NCI-H2227 treated with DMSO at 0.1 percent for 48 hours (cell line): Measurements from ENCODE around the gene STEAP3.

ENCODE experiments used
- DNase-seq: peaks from one replicate; lab custom pipeline; 2025; lab: John Stamatoyannopoulos, UW

Gene STEAP3

DNA sequence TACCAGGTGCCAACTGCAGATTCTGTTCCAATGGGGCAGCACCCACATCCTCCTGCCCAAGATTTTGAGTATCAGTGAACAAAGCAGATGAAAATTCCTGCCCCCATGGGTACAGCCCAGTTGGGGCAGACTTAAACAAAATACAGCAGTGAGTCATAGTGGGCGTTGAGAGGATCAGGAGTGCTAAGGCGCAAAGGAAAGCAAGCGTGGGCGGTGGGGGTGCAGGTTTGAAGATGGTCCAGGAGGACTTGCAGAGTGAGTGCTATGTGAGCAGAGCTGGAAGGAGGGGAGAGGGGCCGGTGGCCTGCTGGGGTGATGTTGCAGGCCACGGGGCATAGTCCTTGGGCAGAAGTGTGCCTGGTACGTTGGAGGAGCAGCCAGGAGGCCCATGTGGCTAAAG, 24.7 kb downstream of the STEAP3 start:
- no peak for DNase-seq

DNA sequence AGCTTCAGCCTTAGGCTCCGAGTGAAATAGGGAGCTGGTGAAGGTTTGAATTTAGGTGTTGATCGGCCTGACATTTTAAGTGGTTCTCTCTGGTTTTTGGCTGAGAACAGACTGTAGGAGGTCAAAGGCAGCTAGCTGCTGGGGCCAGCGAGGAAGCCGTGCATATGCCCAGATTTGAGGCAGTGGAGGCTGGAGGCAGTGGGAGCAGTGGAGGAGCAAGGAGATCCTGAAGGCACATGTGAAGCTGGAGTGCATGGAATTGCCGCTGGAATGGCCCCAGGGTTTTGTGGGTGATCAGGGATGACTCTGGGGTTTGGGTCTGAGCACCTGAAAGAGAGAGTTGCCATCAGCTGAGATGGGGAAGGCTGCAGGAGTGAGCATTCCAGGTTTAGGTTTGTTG, 25.1 kb downstream of the STEAP3 start:
- DNase-seq = no peak

- no peak for DNase-seq
Observed at GRCh38 chr2:119249311-119249710, 25.7 kb downstream of the STEAP3 start.

DNA sequence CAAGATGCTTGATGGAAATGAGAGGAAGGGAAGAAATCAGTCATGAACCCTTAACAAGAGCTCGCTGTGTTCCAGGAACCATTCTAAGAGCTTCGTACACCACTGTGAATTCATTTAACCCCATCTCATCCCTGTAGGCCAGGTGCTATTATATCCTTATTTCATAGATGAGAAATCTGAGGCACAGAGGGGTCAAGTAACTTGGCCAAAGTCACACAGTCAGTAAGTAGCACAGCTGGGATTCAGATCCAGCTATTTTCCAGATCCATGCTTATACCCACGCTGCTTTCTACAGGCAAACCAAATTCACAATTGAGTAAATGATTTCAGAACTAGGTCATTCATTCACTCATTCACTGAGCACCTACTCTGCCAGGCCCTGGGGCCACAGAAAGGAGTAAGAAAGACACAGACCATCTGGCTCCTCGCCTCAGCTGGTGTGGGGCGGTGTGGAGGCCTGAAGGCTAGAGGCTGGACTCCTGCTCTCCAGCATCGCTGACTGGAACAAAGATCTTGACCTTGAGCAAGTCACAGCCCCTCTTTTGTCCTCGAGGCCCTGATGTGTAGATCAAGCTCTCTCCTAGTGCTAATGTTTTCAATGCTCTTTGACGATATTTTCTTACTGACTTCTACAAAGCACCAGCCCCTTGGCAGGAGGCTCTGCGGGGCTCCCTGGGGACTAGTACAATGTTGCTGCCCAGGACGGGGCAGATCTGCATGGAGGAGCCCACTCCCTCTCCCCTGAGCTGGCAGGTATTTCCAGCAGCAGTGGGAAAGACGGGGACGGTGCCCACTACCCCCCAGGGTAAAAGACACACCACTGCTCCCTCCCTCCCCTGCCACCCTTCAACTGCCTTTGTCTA, 26.5 kb downstream of the STEAP3 start:
- no peak for DNase-seq

GRCh38 chr2:119250718-119251290, 27.2 kb downstream of the STEAP3 start:
- DNase-seq = no peak

- DNase-seq = no peak
Observed at GRCh38 chr2:119251652-119252051, 28.0 kb downstream of the STEAP3 start.

DNA sequence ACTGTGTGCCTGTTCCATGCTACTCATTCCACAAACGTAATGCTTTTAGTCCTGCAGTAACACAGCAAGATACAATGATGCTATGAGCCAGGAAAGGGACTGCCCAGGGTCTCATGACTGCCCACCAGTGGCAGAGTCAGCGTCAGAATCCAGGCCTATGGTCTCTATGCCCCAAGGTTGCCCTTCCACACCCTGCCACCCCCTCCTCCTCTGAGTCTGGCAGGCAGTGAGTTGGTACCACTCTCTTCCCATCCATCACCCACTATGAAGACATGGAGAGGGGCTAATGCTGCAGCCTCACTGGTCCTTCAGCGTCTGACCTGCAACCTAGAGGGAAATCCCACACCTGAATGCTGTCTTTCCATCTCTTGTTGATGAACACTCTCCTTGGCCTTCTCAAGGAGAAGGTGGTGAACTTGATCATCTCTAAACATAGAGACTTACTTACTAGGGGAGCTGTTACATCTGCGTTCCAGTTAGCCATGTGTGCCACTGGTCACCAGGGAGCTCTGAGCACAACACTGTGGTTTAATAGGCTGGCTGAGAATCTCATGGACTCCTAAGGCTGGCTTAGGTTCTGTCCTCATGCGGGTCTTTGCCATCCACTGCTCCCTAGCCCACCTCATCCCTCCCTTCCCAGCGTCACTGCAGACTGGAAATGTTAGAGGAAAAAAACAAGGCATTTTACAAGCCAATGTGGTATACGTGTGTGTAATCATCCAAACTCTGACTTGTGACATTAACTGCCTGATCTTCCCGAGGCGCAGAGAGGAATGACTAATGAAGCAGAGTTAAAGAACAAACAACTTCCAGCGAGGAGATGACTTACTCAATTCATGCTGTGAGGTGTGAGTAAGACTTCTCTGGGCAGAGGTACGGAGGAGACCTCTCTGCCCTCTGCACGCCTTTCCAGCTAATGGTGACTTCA, 28.8 kb downstream of the STEAP3 start:
- no peak for DNase-seq

- DNase-seq = no peak
Observed at GRCh38 chr2:119253114-119253702, 29.6 kb downstream of the STEAP3 start.

DNA sequence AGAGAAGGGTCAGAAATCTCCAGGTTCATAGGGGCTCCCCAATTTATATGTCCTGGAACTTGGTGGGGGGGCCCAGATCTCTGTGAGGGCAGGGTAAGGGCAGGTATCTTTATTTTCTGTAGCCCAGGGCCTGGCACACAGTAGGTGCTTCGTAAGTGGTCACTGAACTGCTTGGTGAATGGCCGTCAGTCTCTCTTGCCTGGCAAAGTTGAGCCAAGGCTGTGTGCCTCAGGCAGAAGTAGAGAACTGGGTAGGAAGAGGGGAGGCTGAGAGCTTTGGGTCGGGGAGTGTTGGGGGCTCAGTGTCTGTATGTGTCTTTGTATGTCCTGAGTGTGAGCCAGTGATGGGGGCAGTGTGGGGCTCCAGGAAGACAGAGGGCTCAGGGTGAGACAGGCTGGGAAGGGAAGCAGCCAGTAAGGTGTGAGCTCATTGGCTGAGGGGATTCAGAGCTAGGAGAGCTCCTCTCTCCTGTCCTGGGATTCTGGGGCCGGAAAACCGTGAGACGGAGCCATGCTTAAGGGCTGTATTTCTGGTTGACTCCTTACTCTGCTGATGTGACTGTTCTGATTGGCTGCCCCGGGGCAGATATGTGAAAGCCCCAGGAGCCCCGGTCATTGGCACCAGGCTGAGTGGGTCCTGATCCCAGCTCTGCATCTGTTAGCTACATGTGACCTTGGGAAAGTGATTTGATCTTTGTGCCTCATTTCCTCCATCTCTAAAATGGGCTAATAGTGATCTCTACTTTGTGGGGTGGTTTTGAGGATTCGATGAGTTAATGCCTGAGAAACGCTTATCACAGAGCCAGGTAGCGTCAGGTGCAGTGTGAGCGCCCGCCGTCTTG, 30.3 kb downstream of the STEAP3 start:
- no peak for DNase-seq

- DNase-seq = no peak
Observed at GRCh38 chr2:119254601-119255080, 31.0 kb downstream of the STEAP3 start.

DNA sequence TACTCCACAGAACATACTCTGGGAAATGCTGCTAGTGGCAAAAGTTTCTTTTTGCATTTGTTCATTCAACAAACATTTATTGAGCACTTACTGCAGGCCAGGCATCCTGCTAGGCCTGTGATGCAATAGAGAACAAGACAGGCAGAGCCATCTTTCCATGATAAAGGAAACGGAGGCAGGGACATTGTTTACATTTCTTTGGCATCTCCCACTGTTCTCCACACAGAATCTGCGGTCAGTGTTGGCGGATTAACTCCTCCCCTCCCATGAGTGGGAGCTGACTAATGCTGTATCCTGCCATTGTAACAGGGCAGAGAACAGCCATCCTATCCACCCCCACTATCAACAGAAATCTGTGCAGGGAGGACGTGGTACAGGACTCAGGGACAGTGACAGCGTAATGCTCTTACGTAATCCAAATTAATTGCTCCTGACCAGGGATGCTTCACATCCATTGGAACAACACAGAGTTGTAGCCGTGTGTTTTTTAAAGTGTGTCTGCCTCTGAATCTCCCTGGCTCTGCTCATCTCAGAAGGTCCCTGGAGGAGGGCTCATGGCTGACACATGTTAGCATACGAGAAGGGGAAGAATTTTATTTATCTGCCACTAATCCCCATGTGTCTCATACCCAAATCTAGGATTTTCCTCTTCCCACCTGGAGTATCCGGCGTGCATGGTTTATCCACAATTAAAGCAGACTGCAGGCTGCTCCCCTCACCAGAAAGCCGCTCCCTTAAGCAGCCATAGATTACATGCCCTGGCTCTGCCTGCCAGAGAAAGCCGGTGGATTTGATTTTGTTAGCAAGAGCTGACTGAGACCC, 32.3 kb downstream of the STEAP3 start:
- DNase-seq = no peak

- no peak for DNase-seq
Observed at GRCh38 chr2:119256582-119256921, 32.9 kb downstream of the STEAP3 start.

- DNase-seq = no peak
Observed at GRCh38 chr2:119257198-119257597, 33.6 kb downstream of the STEAP3 start.

DNA sequence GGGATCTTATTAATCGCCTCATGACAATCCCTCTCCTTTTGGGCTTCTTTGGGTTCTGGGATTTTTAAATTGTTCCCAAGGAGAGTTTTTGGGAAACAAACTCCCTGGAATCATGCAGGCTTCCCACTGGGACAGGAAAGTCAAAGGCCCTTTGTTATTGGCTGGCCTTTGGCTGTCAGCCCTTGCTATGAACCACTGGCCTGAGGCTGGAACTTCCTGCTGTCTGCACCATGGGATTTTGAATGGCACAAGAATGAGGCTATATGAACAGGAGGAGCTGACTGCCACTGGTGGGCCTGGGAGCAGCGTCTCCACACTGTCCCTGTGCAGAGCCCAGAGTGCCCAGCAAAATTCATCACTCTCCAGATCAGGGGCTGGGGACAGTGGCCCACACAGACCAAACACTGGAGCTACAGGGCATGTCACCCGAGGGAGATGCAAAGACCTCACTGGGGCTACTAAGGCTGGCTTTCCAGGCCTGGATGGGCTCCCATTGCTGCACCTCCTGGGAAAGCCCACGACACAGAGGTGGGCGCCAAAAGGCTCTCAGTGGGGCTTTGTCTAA, 35.7 kb downstream of the STEAP3 start:
- no peak for DNase-seq

DNA sequence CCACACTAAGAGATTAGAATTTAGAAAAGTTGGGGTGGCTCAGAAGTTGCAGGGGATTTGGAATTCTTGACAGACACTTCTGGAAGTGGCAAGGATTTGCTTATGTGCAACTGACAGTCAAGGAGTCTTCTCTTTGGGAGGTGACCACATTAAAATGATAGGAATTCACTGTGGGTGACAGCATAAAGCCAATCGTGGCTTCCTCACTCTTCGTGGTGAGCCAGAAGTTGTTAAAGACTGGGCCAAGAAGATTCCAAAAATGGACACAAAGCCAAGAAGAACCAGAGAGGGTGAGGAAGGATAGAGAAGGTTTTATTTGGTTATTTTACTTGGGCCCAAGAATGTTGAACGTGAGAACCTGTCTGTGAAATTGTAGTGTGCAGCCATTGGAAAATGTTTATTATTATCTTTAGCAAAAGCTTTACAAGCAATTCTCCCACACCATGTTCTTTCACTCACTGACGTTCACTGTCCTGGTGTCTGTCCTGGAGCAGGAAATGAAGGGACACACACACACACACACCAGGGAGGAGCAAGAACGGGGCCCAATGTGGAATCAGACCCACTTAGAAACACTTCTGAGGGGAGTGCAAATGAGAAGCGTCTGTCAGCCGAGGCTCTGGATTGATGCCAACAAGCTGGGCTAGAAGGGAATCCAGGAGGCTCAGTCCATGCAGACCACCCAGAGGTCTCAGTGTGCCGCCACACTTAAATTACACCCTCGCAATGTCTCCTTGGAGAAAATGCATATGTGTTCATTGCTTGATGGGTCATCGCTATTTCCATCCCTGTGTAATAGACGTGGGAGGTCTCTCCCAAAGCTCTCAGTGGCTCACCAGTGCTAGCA, 37.2 kb downstream of the STEAP3 start:
- DNase-seq = no peak

GRCh38 chr2:119261493-119262225, 38.0 kb downstream of the STEAP3 start:
- DNase-seq = no peak

DNA sequence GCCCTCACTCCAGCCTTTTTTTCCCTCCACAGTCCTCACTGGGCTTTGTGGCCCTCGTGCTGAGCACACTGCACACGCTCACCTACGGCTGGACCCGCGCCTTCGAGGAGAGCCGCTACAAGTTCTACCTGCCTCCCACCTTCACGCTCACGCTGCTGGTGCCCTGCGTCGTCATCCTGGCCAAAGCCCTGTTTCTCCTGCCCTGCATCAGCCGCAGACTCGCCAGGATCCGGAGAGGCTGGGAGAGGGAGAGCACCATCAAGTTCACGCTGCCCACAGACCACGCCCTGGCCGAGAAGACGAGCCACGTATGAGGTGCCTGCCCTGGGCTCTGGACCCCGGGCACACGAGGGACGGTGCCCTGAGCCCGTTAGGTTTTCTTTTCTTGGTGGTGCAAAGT, 39.4 kb downstream of the STEAP3 start:
- no peak for DNase-seq

DNA sequence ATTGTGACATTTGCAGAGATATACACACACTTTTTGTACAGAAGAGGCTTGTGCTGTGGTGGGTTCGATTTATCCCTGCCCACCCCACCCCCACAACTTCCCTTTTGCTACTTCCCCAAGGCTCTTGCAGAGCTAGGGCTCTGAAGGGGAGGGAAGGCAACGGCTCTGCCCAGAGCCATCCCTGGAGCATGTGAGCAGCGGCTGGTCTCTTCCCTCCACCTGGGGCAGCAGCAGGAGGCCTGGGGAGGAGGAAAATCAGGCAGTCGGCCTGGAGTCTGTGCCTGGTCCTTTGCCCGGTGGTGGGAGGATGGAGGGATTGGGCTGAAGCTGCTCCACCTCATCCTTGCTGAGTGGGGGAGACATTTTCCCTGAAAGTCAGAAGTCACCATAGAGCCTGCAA, 40.0 kb downstream of the STEAP3 start:
- DNase-seq = no peak
